GM19328 (cell line): ENCODE results near the gene TSSC4.

Experiments used
- ATAC-seq: cut with Tn5 transposase; IDR thresholded peaks from one replicate; pipeline ENCODE4 v1.9.1; 2021; ENCODE audit warnings: mild to moderate bottlenecking, moderate library complexity; ENCODE audit not compliant: unreplicated experiment

The TSSC4 gene

GRCh38 chr11:2446590-2447252 lies 46.2 kb downstream of the TSSC4 start:
- ATAC-seq: no peak

GRCh38 chr11:2447253-2447950 lies 46.9 kb downstream of the TSSC4 start:
- ATAC-seq: no peak

GRCh38 chr11:2447951-2448650 lies 47.6 kb downstream of the TSSC4 start:
- no peak for ATAC-seq

GRCh38 chr11:2448661-2449547 lies 48.4 kb downstream of the TSSC4 start:
- ATAC-seq: no peak

GRCh38 chr11:2449548-2450320 lies 49.2 kb downstream of the TSSC4 start:
- no peak for ATAC-seq

- ATAC-seq: no peak
Observed at GRCh38 chr11:2450321-2451041, 49.9 kb downstream of the TSSC4 start.

GRCh38 chr11:2451336-2451735 lies 50.8 kb downstream of the TSSC4 start:
- ATAC-seq: no peak

GRCh38 chr11:2451916-2452315 lies 51.4 kb downstream of the TSSC4 start:
- no peak for ATAC-seq

GRCh38 chr11:2452321-2453012 lies 51.9 kb downstream of the TSSC4 start:
- no peak for ATAC-seq

GRCh38 chr11:2453436-2453835 lies 52.9 kb downstream of the TSSC4 start:
- ATAC-seq: no peak
